22Rv1 (cell line): ENCODE measurements around the gene TXNDC5.

Source experiments
- ZFX ChIP-seq: fragments of 450-650 bp; IDR thresholded peaks from 2 replicates; pipeline ENCODE4 v1.6.1; 2017; ENCODE audit warnings: antibody characterized with exemption, borderline replicate concordance
- TF ChIP-seq, protein P1 (sequence below): fragments of 450-650 bp; IDR thresholded peaks from 2 replicates; pipeline ENCODE4 v1.5.1; 2017; ENCODE audit warnings: mild to moderate bottlenecking

DNA sequence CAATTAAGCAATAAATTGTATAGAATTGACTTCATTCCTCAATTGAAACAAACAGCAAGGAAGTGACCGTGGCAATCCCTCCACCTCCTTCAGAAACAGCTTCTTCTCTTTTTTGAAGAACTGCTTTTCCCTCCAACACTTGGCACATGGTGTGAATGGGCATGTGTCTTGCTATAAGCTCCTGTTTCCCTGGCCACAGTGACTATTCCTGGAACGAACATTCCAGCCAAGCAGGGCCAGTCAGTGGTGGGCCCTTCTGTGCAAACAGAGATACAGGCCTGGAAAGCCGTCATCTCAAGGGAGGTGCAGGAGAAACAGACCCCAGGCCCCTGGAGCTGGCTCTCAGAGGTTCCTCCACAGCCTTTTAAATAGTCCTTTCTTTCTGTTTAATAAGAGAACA is 6.9 kb downstream of the TXNDC5 start:
- TF ChIP-seq, protein P1, sequence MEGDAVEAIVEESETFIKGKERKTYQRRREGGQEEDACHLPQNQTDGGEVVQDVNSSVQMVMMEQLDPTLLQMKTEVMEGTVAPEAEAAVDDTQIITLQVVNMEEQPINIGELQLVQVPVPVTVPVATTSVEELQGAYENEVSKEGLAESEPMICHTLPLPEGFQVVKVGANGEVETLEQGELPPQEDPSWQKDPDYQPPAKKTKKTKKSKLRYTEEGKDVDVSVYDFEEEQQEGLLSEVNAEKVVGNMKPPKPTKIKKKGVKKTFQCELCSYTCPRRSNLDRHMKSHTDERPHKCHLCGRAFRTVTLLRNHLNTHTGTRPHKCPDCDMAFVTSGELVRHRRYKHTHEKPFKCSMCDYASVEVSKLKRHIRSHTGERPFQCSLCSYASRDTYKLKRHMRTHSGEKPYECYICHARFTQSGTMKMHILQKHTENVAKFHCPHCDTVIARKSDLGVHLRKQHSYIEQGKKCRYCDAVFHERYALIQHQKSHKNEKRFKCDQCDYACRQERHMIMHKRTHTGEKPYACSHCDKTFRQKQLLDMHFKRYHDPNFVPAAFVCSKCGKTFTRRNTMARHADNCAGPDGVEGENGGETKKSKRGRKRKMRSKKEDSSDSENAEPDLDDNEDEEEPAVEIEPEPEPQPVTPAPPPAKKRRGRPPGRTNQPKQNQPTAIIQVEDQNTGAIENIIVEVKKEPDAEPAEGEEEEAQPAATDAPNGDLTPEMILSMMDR, result no peak
- TF ChIP-seq ZFX, result no peak
